Skeletal muscle cell (primary cell): ENCODE results near the gene SIT1.
"Not testable (repeated sequence)": the region's sequence is repeated elsewhere in the genome, so short reads cannot be mapped to it uniquely, and the experiment has no call there.

Experiments
- DNase-seq: peaks from one replicate; pipeline ENCODE4 v3.0.0-alpha.2; 2010; ENCODE audit warnings: low read depth
- H3K4me3 ChIP-seq: 2 replicates; pipeline ENCODE4 v1.5.1; 2011; ENCODE audit warnings: low read depth, mild to moderate bottlenecking, control low read depth, low read length, moderate library complexity

The SIT1 gene

GRCh38 chr9:35641478-35641877 is 9.3 kb downstream of the SIT1 start:
- not testable (repeated sequence) for H3K4me3 ChIP-seq, DNase-seq

DNA sequence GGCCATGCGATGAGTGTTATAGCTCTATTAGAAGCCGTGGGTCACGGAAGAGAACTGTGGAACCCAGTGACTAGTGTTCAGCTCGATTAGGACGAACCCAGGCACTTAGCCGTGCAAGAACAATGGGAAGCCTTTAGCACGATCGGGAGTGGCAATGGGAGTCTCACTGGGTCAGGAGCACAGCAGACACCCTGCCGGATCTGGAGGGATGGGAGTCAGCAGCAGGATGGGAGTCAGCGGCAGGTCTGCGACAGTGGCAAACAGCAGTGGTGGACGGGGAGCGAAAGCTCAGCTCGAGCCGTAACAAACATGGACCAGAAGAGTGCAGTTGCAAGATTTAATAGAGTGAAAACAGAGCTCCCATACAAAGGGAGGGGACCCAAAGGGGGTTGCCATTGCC is 10.3 kb downstream of the SIT1 start:
- not testable (repeated sequence) for H3K4me3 ChIP-seq, DNase-seq

GRCh38 chr9:35639631-35640030 is 11.1 kb downstream of the SIT1 start:
- H3K4me3 ChIP-seq: no peak overlapping the region
- DNase-seq: no peak

DNA sequence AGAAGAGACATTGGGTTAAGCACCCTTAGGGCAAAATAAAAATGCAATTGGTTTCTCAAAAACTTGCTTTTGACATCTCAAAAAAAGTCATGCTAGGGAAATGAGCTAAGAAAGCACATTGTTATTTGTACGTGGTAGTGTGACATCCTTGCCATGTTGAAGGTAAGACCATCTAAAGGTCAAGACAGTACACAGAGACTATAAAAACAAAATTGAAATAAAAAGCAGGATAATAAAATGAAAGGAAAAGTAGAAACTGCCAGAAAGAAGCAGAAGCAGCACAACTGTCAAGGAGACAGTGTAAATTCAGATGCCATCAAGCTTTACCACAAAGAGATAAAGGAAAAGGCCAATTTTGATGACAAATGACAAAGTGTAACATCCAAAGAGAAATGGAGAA is 11.5 kb downstream of the SIT1 start:
- not testable (repeated sequence) for H3K4me3 ChIP-seq, DNase-seq

DNA sequence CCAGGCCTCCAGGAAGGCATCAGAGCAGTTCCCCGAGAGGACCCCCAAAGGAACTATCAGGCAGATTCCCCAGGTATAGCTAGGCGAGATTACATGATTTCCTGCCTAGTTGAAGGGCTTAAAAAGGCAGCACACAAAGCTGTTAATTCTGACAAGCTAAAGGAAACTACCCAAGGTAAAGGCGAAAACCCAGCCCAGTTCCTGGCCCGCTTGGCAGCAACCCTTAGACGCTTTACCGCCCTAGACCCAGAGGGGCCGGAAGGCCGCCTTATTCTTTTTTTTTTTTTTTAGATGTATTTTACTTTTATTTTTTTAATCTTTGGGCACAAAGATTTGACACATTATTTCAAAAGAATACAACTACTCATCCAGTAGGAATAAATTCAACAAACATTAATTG is 12.0 kb downstream of the SIT1 start:
- H3K4me3 ChIP-seq, DNase-seq: not testable (repeated sequence)

GRCh38 chr9:35637427-35637955 is 13.2 kb downstream of the SIT1 start:
- not testable (repeated sequence) for DNase-seq, H3K4me3 ChIP-seq

DNA sequence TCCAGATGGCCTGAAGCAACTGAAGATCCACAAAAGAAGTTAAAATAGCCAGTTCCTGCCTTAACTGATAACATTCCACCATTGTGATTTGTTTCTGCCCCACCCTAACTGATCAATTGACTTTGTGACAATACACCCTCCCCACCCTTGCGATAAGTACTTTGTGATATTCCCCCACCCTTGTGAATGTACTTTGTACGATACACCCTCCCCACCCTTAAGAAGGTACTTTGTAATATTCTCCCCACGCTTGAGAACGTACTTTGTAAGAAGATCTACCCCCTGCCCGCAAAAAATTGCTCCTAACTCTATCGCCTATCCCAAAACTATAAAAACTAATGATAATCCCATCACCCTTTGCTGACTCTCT is 13.9 kb downstream of the SIT1 start:
- not testable (repeated sequence) for DNase-seq, H3K4me3 ChIP-seq

DNA sequence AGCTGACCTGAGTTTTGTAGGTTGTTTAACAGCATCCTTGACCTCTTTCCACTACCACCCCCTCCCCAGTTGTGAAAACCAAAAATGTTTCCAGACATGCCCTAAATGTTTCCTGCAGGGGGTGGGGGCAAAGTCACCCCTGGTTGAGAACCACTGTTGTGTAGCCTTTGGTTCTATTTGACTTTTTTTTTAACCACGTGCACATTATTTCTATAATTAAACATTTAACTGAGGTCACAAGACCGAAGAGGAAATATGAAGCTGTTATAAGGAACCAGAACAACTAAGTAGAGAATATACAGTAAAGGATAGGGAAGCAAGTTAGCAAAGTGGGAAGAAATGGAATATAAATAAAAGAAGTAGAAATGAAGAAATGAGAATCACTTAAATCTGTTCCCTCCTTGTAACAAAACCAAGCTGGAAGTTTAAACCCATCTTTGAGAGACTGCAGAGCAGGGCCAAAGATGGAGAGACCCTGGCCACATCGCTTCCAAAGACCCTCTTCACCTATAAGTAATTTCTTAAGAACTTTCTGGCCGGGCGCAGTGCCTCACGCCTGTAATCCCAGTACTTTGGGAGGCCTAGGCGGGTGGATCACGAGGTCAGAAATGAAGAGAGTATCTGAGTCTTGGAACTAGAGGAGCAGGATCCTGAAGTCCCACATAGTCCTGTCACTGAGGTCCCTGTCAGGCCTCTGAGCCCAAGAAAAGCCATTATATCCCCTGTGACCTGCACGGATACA is 14.4 kb downstream of the SIT1 start:
- H3K4me3 ChIP-seq: no peak overlapping the region
- no peak for DNase-seq

GRCh38 chr9:35635730-35636129 is 15.0 kb downstream of the SIT1 start:
- no peak overlapping the region for H3K4me3 ChIP-seq
- no peak for DNase-seq

DNA sequence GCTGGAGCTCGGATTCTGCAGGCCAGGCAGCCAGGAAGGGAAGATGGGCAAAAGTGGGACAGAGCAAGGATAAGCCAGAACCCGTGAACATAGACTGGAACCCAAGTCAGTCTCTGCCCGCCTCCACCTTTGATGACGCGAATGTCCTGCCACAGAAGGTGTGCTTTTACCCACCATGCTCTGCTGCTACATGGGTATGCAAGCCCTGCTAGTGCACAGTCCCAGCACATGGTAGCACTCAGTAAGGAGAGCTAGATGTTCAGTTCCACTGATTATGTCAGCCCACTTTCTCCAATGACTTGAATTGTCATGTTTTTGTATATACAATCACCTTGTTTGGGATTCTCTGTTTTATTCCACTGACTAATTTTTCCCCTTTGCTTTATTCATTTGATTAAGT is 21.1 kb downstream of the SIT1 start:
- H3K4me3 ChIP-seq: no peak overlapping the region
- DNase-seq: no peak

GRCh38 chr9:35628389-35628991 is 22.2 kb downstream of the SIT1 start:
- no peak overlapping the region for H3K4me3 ChIP-seq
- no peak for DNase-seq

GRCh38 chr9:35627575-35627974 is 23.2 kb downstream of the SIT1 start:
- DNase-seq: no peak
- no peak overlapping the region for H3K4me3 ChIP-seq

- H3K4me3 ChIP-seq: no peak overlapping the region
- DNase-seq: no peak
Measured at GRCh38 chr9:35619800-35620158, 31.0 kb downstream of the SIT1 start.

- no peak for DNase-seq
- H3K4me3 ChIP-seq: no peak overlapping the region
Measured at GRCh38 chr9:35618854-35619799, 31.6 kb downstream of the SIT1 start.

GRCh38 chr9:35618325-35618727 is 32.4 kb downstream of the SIT1 start, which contains the start of gene CD72:
CD72 (minus strand) TSS chr9:35618413; CDS start chr9:35618303, 110 bp downstream.
- no peak for DNase-seq
- H3K4me3 ChIP-seq: peak within 1 kb of the TSS; percentile 37

DNA sequence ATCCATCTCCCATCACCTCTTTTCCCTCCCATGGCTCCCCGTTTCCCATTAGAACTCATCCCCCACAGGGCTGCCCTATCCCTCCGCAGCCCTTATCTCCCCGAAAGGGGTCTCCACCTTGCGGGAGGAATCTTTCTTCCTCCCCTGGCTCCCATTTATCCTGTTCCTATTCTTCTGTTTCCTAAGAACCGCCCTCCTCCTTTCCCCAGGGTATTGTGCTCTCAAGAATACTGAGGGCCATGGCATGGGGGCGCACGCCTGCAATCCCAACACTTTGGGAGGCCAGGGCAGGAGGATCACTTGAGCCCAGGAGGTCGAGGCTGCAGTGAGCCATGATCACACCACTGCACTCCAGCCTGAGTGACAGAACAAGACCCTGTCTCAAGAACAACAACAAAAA is 33.2 kb downstream of the SIT1 start:
- no peak overlapping the region for H3K4me3 ChIP-seq

GRCh38 chr9:35616681-35617459 is 33.9 kb downstream of the SIT1 start:
- DNase-seq: no peak

More for the DNA sequence above, 33.2 kb downstream of the SIT1 start:
- no peak for DNase-seq

DNA sequence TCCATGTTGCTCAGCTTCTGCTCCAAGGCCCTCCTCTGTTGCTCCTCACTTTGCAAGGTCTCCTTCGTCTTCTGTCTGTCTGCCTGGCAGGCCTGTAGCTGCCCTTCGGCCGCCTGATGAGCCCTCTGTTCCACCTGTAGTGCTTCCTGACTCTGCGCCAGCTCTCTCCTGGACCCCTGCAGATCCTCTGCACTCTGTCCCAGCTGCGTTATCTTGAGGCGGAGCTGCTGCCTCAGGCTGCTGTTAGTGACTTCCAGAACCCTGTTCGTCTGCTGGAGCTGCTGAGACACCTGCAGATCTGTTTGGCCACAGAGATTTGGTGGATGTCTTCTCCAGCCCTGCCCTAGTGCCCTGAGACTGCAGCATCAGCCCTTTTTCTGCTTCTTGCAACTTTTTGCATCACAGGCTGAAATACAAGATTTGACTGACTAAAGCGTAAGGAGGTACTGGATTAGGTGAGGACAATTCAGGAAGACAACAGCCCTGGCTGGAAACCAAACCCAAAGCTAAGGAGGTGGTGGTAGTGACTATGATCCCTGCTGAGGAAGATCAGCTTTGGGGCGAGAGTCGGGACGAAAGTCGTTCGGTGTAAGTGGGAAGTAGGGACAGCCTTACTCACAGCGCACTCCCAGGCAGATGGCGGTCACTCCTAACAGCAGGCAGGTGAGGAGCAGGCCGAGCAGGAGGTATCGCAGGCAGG is 34.6 kb downstream of the SIT1 start:
- no peak overlapping the region for H3K4me3 ChIP-seq
- no peak for DNase-seq

More at GRCh38 chr9:35616681-35617459, 33.9 kb downstream of the SIT1 start:
- H3K4me3 ChIP-seq: peak overlapping the region; percentile 37

DNA sequence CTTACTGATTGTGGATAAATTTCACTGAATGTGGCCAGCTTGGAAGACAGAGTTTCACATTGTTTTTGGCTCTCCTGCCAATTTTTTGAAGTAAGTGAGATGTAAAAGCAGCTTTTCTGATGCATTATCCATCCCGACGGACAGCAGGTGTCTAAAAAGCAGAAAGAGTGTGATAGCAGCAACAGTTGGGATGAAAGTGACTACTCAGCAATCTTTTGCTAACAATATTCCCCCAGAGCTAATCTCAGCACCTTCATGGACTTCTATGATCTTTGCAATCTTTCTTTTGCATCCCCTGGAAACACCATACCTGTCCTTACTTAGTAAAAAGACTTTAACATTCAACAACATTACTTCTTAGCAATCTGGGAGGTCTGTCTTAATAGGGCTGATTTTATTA is 37.9 kb downstream of the SIT1 start:
- no peak for DNase-seq
- H3K4me3 ChIP-seq: no peak overlapping the region
